ENCODE data around the gene MAS1. TPM values are rescaled to one million over a fixed set of nuclear protein-coding genes. Genes with fewer than 3 reads are reported as not detected.
"Not testable (repeated sequence)": the region's sequence is repeated elsewhere in the genome, so short reads cannot be mapped to it uniquely, and the experiment has no call there.

Gene MAS1
- total RNA-seq, 1 donor from 2014 or later, result not detected

DNA sequence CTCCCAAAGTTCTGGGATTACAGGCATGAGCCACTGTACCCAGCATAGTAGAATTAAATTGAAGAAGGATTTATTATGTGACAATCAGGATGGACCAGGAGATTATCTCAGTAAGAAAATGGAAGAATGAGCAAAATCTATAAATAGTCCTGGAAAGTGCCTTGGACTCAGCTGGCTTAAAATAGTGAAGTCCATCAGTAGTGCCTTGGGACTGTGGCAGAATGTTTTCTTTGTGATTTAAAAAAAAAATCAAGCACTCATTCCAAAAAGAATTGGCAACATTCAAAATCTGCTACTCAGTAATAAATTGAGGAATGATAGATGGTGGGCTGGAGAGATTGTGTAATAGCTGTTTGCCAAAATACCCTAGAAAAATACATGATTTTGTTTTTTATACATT lies 37.0 kb upstream of the MAS1 start:
- intact Hi-C loops (cut with DNase I), result no loop called here
- no peaks in the 10 kb centered on the region for H3K36me3 ChIP-seq
- TF ChIP-seq, protein P1, sequence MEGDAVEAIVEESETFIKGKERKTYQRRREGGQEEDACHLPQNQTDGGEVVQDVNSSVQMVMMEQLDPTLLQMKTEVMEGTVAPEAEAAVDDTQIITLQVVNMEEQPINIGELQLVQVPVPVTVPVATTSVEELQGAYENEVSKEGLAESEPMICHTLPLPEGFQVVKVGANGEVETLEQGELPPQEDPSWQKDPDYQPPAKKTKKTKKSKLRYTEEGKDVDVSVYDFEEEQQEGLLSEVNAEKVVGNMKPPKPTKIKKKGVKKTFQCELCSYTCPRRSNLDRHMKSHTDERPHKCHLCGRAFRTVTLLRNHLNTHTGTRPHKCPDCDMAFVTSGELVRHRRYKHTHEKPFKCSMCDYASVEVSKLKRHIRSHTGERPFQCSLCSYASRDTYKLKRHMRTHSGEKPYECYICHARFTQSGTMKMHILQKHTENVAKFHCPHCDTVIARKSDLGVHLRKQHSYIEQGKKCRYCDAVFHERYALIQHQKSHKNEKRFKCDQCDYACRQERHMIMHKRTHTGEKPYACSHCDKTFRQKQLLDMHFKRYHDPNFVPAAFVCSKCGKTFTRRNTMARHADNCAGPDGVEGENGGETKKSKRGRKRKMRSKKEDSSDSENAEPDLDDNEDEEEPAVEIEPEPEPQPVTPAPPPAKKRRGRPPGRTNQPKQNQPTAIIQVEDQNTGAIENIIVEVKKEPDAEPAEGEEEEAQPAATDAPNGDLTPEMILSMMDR (IDR thresholded peaks at IDR 0.05), result no peak
- H3K27me3 ChIP-seq (ENCODE audit: low read depth), result no peaks in the 10 kb centered on the region
- no peaks in the 10 kb centered on the region for H3K9me3 ChIP-seq
- H3K27ac ChIP-seq, result no peak overlapping the region
- H3K4me1 ChIP-seq, result no peaks in the 10 kb centered on the region
- DNase-seq, result no peak
- no peak overlapping the region for H3K4me3 ChIP-seq
- ATAC-seq, result no peak

DNA sequence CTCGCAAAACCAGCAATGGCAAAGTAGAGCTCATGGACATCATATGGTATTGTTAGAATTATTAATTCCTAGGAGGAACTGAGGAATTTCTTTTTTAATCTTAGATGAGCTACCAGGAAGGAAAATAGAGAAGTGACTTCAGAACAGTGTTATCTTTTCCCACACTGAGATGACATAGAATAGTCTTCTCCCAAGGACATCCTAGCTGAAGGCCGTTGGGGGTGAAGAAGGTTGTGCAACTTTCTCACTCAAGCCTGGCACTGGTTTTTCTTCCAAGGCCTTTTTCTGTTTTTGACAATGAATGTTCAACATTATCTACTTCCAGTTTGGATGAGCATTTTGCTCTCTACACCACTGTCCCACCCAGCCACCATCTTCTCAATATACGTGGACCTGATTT lies 35.8 kb upstream of the MAS1 start:
- H3K27ac ChIP-seq, result no peak overlapping the region
- H3K9me3 ChIP-seq, result no peaks in the 10 kb centered on the region
- DNase-seq, result no peak
- H3K27me3 ChIP-seq (ENCODE audit: low read depth), result no peaks in the 10 kb centered on the region
- intact Hi-C loops (cut with DNase I), result no loop called here
- TF ChIP-seq, protein P1 (IDR thresholded peaks at IDR 0.05), result no peak
- H3K4me3 ChIP-seq, result no peak overlapping the region
- H3K4me1 ChIP-seq, result no peaks in the 10 kb centered on the region
- no peak for ATAC-seq
- H3K36me3 ChIP-seq, result no peaks in the 10 kb centered on the region

DNA sequence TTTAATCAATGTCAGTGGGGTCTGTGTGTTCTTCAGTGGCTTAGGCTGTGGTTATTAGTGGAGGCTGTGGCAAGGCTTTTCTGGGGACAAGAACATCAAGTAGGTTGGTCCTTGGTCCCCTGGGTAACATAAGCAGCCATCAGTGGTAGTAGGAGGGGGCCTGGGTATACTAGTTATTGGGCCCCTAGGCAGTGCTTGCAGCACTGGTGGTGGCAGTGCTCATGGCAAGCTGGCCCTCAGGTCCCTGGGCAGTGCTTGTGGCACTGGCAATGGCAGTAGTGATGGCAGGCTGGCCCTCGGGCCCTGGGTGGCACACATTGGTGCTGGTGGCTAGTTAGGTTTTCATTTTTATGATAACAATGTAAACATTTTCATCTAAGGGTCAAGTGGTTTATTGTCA lies 32.5 kb upstream of the MAS1 start:
- DNase-seq (no peak), ATAC-seq (no peak)
- Histone ChIP-seq H3K36me3 (no peaks in the 10 kb centered on the region), H3K27ac (no peak overlapping the region), H3K9me3 (no peaks in the 10 kb centered on the region), H3K4me1 (no peaks in the 10 kb centered on the region), H3K4me3 (no peak overlapping the region), H3K27me3 (ENCODE audit: low read depth) (peaks cover 5% of the 10 kb centered on the region)
- intact Hi-C loops (cut with DNase I), result no loop called here
- TF ChIP-seq, protein P1 (IDR thresholded peaks at IDR 0.05), result no peak

DNA sequence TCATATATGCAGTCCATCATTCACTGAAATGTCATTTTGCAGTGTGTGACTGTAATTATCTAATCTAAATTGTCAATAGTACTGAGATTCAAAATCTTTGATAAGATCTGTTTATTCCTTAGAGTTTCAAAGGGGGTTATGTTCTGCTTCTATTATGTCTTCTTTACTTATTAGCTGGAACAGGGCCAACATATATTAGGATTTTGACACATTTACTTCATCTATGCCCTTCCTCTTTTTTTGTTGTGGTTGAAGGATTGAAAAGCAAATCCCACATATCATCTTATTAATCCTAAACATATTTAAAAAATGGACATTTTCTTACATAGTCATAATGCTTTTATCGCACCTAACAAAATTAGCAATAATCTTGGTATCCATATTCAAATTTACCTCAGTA lies 30.3 kb upstream of the MAS1 start:
- Histone ChIP-seq H3K4me1 (no peaks in the 10 kb centered on the region), H3K27me3 (ENCODE audit: low read depth) (peaks cover 5% of the 10 kb centered on the region), H3K9me3 (no peaks in the 10 kb centered on the region), H3K27ac (no peak overlapping the region), H3K36me3 (no peaks in the 10 kb centered on the region), H3K4me3 (no peak overlapping the region)
- no peak for ATAC-seq
- no peak for DNase-seq
- TF ChIP-seq, protein P1 (IDR thresholded peaks at IDR 0.05), result no peak
- intact Hi-C loops (cut with DNase I), result no loop called here

DNA sequence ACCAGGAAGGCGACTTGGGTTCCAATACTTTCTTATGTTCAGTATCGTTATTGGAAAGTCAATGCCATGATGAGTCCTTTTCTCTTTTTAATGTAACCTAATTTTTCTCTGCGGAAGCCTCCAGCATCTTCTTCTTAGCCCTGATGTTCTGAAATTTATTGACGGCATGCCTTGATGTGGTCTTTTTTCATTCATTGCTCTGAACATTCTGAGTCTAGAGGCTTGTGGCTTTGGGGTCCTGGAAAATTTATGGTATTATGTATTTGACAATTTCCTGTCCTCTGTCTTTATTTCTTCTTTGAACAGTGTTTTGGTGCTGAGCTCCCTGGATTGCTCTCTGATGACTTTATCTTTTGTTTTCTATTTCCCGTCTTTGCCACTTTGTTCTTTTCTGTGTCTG lies 28.7 kb upstream of the MAS1 start:
- ATAC-seq, result no peak
- Histone ChIP-seq H3K36me3 (no peaks in the 10 kb centered on the region), H3K9me3 (no peaks in the 10 kb centered on the region), H3K4me1 (no peaks in the 10 kb centered on the region), H3K4me3 (no peak overlapping the region), H3K27ac (no peak overlapping the region), H3K27me3 (ENCODE audit: low read depth) (peaks cover 5% of the 10 kb centered on the region)
- intact Hi-C loops (cut with DNase I), result no loop called here
- no peak for DNase-seq
- TF ChIP-seq, protein P1 (IDR thresholded peaks at IDR 0.05), result no peak

DNA sequence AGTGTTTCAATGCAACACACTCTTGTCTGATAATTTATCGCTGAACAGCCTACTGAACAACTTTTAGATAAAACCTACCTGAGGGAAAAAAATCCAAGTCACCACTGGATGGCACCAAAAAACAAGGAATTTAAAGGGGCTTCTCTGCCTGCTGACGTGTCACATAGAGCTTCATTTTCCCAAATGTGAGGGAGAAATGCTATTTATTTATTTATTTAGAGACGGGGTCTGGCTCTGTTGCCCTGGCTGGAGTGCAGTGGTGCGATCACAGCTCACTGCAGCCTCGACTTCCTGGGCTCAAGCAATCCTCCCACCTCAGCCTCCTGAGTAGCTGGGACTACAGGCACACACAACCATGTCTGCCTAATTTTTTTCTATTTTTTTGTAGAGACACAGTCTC lies 27.4 kb upstream of the MAS1 start:
- H3K9me3 ChIP-seq; H3K27me3 ChIP-seq (ENCODE audit: low read depth); intact Hi-C loops (cut with DNase I); H3K36me3 ChIP-seq; H3K4me1 ChIP-seq; DNase-seq; H3K4me3 ChIP-seq; H3K27ac ChIP-seq: not testable (repeated sequence)
- TF ChIP-seq, protein P1 (IDR thresholded peaks at IDR 0.05), result peak; percentile 51
- peak; percentile 52 to 87 for ATAC-seq

Measured in lower lobe of right lung (tissue), 2 donors.